Measurements from ENCODE around the gene IL22RA2.

Gene IL22RA2

GRCh38 chr6:137193256-137194070 lies 20.0 kb upstream of the IL22RA2 start:
- no peak for DNase-seq

GRCh38 chr6:137192821-137193220 lies 19.4 kb upstream of the IL22RA2 start:
- DNase-seq: no peak

- no peak for DNase-seq
Observed at GRCh38 chr6:137191670-137192069, 18.2 kb upstream of the IL22RA2 start.

GRCh38 chr6:137191236-137191635 lies 17.8 kb upstream of the IL22RA2 start:
- DNase-seq: no peak

GRCh38 chr6:137190583-137191094 lies 17.2 kb upstream of the IL22RA2 start:
- no peak for DNase-seq

- DNase-seq: no peak
Observed at GRCh38 chr6:137188855-137189254, 15.4 kb upstream of the IL22RA2 start.

- no peak for DNase-seq
Observed at GRCh38 chr6:137185290-137185689, 11.8 kb upstream of the IL22RA2 start.

- no peak for DNase-seq
Observed at GRCh38 chr6:137182654-137183073, 9.2 kb upstream of the IL22RA2 start.

GRCh38 chr6:137181891-137182653 lies 8.6 kb upstream of the IL22RA2 start:
- no peak for DNase-seq

GRCh38 chr6:137177611-137178010 lies 4.2 kb upstream of the IL22RA2 start:
- no peak for DNase-seq

- DNase-seq: no peak
Observed at GRCh38 chr6:137176729-137177128, 3.3 kb upstream of the IL22RA2 start.

GRCh38 chr6:137175868-137176245 lies 2.4 kb upstream of the IL22RA2 start:
- no peak for DNase-seq

GRCh38 chr6:137175157-137175867 lies 1.9 kb upstream of the IL22RA2 start:
- DNase-seq: no peak

- no peak for DNase-seq
Observed at GRCh38 chr6:137172734-137173431, 561 bp downstream of the IL22RA2 start.

GRCh38 chr6:137171824-137172733 lies 1.4 kb downstream of the IL22RA2 start:
- no peak for DNase-seq

- DNase-seq: no peak
Observed at GRCh38 chr6:137171053-137171374, 2.4 kb downstream of the IL22RA2 start.

GRCh38 chr6:137170266-137171052 lies 3.0 kb downstream of the IL22RA2 start:
- DNase-seq: no peak

- DNase-seq: no peak
Observed at GRCh38 chr6:137167702-137168377, 5.6 kb downstream of the IL22RA2 start.

GRCh38 chr6:137166247-137167098 lies 7.0 kb downstream of the IL22RA2 start:
- DNase-seq: no peak
